ENCODE results near the gene RALGPS1.

The RALGPS1 gene

DNA sequence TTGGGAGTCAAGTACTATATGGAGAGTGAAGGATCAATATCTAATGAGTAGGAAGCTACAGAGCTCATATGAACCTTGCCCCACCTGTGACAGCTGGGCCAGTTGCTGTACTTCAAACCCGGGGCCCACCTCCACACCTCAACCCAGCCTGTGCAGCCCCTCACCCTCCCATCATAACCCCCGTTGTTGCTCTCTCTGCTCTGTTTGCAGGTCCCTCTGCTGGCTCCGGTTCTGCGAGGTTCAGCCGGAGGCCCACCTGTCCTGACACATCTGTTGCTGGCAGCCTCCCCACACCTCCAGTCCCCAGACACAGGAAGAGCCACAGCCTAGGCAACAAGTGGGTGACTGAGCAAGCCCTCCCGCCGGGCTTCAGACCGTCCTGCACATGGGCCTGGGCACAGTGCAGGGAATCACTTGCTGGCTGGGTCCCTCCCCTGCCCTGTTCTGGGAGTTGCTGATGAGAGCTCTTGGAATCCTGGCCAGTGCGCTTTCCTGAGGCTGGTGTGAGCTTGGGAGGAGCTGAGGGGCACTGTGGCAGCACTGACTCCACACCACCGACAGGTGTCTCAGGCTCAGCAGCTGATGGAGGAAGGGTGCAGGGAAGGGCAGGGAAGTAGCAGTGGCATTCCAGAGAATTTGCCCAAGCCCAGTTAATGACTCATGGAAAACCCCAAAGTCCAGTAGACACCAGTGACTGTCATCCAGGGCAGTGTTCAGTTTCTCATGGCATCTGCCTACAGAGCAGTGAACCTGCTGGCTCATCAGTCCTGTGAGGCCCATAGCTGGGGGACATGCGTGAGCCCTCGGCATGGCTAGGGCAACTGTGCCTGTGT lies 280.5 kb downstream of the RALGPS1 start:
- no peaks in the 10 kb centered on the region for H4K20me1 ChIP-seq (ENCODE audit: control insufficient read depth, insufficient read depth, low read depth, low read length)
- H3K79me2 ChIP-seq (ENCODE audit: control insufficient read depth, low read length) = no peaks in the 10 kb centered on the region
- H3K9me2 ChIP-seq (replicated peaks; ENCODE audit: control insufficient read depth, low read length) = no peaks in the 10 kb centered on the region
- no peak overlapping the region for H3K27ac ChIP-seq (ENCODE audit: low read depth, low read length)
- H3K4me3 ChIP-seq (ENCODE audit: low read length) = no peak overlapping the region
- H3K27me3 ChIP-seq (ENCODE audit: control insufficient read depth, low read length) = no peaks in the 10 kb centered on the region
- no peaks in the 10 kb centered on the region for H3K36me3 ChIP-seq (ENCODE audit: control insufficient read depth, low read length)
- H3K4me1 ChIP-seq (ENCODE audit: control insufficient read depth, low read length) = no peaks in the 10 kb centered on the region
- H3K4me2 ChIP-seq (ENCODE audit: low read length) = no peak overlapping the region
- no peak for TF ChIP-seq EZH2phosphoT487 (IDR thresholded peaks at IDR 0.05; ENCODE audit: borderline replicate concordance, low read length)
- TF ChIP-seq, protein P1, sequence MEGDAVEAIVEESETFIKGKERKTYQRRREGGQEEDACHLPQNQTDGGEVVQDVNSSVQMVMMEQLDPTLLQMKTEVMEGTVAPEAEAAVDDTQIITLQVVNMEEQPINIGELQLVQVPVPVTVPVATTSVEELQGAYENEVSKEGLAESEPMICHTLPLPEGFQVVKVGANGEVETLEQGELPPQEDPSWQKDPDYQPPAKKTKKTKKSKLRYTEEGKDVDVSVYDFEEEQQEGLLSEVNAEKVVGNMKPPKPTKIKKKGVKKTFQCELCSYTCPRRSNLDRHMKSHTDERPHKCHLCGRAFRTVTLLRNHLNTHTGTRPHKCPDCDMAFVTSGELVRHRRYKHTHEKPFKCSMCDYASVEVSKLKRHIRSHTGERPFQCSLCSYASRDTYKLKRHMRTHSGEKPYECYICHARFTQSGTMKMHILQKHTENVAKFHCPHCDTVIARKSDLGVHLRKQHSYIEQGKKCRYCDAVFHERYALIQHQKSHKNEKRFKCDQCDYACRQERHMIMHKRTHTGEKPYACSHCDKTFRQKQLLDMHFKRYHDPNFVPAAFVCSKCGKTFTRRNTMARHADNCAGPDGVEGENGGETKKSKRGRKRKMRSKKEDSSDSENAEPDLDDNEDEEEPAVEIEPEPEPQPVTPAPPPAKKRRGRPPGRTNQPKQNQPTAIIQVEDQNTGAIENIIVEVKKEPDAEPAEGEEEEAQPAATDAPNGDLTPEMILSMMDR (IDR thresholded peaks at IDR 0.05; ENCODE audit: low read depth, low read length, poor library complexity, severe bottlenecking) = no peak
- no peaks in the 10 kb centered on the region for H3K9me3 ChIP-seq (ENCODE audit: control insufficient read depth, insufficient read depth, low read length)
- no peaks in the 10 kb centered on the region for H3F3A ChIP-seq (ENCODE audit: control insufficient read depth, insufficient read depth)

DNA sequence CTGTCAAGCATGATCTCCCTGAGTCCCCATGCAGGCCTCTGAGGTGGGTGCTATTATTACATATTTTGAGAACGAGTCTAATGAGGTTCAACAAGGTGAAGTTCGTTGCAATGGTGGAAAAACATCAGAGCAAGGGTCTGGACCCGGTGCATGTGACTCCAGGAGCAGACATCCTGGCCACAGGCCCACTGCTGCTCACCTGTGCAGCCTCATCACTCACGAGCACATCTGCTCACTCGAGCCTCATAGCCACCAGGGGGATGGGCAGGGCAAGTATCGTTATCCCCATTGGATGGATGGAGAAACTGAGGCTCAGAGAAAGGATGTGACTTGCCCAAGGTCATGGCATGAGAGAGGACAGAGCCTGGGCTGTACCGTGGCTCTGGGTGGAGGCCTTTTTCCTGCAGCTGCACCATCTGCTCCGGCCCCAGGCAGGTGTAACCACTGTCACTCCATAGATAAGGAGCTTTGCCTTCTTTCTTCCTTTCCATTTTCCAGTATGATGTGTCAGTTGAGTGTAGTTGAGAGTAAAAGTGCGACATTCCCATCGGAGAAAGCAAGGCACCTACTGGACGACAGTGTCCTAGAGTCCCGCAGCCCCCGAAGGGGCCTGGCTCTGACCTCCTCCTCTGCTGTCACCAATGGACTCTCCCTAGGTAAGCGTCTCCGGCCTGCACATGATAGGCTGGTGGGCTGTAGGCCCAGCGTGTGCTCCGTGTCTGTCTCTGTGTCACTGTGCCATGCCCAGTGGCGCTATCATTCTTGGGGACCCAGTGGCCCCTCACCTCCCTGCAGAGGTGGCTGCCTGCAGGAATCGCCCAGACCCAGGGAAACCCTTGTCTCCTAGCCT lies 281.6 kb downstream of the RALGPS1 start:
- H3K4me1 ChIP-seq (ENCODE audit: control insufficient read depth, low read length) = no peaks in the 10 kb centered on the region
- H3K4me3 ChIP-seq (ENCODE audit: low read length) = no peak overlapping the region
- H3K4me2 ChIP-seq (ENCODE audit: low read length) = no peak overlapping the region
- no peaks in the 10 kb centered on the region for H3K9me3 ChIP-seq (ENCODE audit: control insufficient read depth, insufficient read depth, low read length)
- H4K20me1 ChIP-seq (ENCODE audit: control insufficient read depth, insufficient read depth, low read depth, low read length) = no peaks in the 10 kb centered on the region
- no peaks in the 10 kb centered on the region for H3K9me2 ChIP-seq (replicated peaks; ENCODE audit: control insufficient read depth, low read length)
- H3K27me3 ChIP-seq (ENCODE audit: control insufficient read depth, low read length) = no peaks in the 10 kb centered on the region
- no peaks in the 10 kb centered on the region for H3K79me2 ChIP-seq (ENCODE audit: control insufficient read depth, low read length)
- H3F3A ChIP-seq (ENCODE audit: control insufficient read depth, insufficient read depth) = no peaks in the 10 kb centered on the region
- no peak overlapping the region for H3K27ac ChIP-seq (ENCODE audit: low read depth, low read length)
- TF ChIP-seq EZH2phosphoT487 (IDR thresholded peaks at IDR 0.05; ENCODE audit: borderline replicate concordance, low read length) = no peak
- TF ChIP-seq, protein P1 (IDR thresholded peaks at IDR 0.05; ENCODE audit: low read depth, low read length, poor library complexity, severe bottlenecking) = no peak
- no peaks in the 10 kb centered on the region for H3K36me3 ChIP-seq (ENCODE audit: control insufficient read depth, low read length)

DNA sequence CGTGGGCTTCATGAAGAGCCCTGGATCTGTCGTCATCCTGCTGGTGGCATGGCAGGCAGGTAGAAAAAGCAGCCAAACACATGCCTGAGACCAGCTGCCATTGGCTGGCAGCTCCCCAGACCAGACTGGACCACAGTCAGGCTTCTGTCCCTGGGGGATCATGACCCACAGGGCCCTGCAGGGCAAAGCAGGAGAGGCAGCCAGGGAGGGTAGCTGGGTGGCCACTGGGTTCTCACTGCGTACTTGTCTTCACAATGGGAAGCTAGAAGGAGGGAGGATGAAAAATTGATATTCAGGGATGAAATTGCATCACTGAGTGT lies 282.2 kb downstream of the RALGPS1 start:
- Histone ChIP-seq H3K9me3 (ENCODE audit: control insufficient read depth, insufficient read depth, low read length) (no peaks in the 10 kb centered on the region), H3F3A (ENCODE audit: control insufficient read depth, insufficient read depth) (no peaks in the 10 kb centered on the region), H3K4me2 (ENCODE audit: low read length) (no peak overlapping the region), H3K79me2 (ENCODE audit: control insufficient read depth, low read length) (no peaks in the 10 kb centered on the region), H3K4me3 (ENCODE audit: low read length) (no peak overlapping the region), H3K27me3 (ENCODE audit: control insufficient read depth, low read length) (no peaks in the 10 kb centered on the region), H3K27ac (ENCODE audit: low read depth, low read length) (no peak overlapping the region), H3K36me3 (ENCODE audit: control insufficient read depth, low read length) (no peaks in the 10 kb centered on the region), H3K9me2 (replicated peaks; ENCODE audit: control insufficient read depth, low read length) (no peaks in the 10 kb centered on the region), H3K4me1 (ENCODE audit: control insufficient read depth, low read length) (no peaks in the 10 kb centered on the region), H4K20me1 (ENCODE audit: control insufficient read depth, insufficient read depth, low read depth, low read length) (no peaks in the 10 kb centered on the region)
- no peak for TF ChIP-seq EZH2phosphoT487 (IDR thresholded peaks at IDR 0.05; ENCODE audit: borderline replicate concordance, low read length)
- TF ChIP-seq, protein P1 (IDR thresholded peaks at IDR 0.05; ENCODE audit: low read depth, low read length, poor library complexity, severe bottlenecking) = no peak

All from DOHH2 (cell line).